B cell (primary cell): ENCODE data around the gene EXOC5. TPM values are rescaled to one million over a fixed set of nuclear protein-coding genes. Genes with fewer than 3 reads are reported as not detected.

ENCODE experiments used
- ATAC-seq: fragments of 200-7000 bp; cut with Tn5 transposase; one replicate; pipeline ENCODE4 v1.10.0; 2021; ENCODE audit warnings: low read depth, mild to moderate bottlenecking, moderate number of reproducible peaks, moderate library complexity
- CTCF ChIA-PET: fragments of 350-600 bp; sonication (Branson Sonifier 250); formaldehyde crosslinking; loops from one replicate; lab custom pipeline; 2021; ENCODE audit warnings: antibody characterized with exemption, inconsistent platforms; lab: Charles Lee
- POLR2A ChIA-PET: fragments of 350-600 bp; sonication (Branson Sonifier 250); formaldehyde crosslinking; loops from one replicate; lab custom pipeline; 2021; ENCODE audit warnings: antibody characterized with exemption; lab: Charles Lee
- DNase-seq: peaks from one replicate; pipeline ENCODE4 v3.0.0; 2013
- H2AFZ ChIP-seq: 2 replicates; pipeline ENCODE4 v1.6.1; 2012; ENCODE audit warnings: mild to moderate bottlenecking, low read depth, low read length; ENCODE audit not compliant: insufficient read depth, poor library complexity, severe bottlenecking
- H3K27ac ChIP-seq, 2 donors: 1 replicate in 1 of 2; 2 replicates in 1 of 2; pipeline ENCODE4 v1.5.1; 2012 to 2013; ENCODE audit warnings: low read length in 2 of 2, mild to moderate bottlenecking in 2 of 2, moderate library complexity in 1 of 2
- H3K27me3 ChIP-seq, 4 experiments: fragments of 200-600 bp in 1 of 4; sonication (generic) in 1 of 4; replicated peaks in 1 of 4; 1 replicate in 2 of 4; 2 replicates in 2 of 4; pipeline versions ENCODE4 v1.6.1 to v1.7.0; 2013 to 2016; ENCODE audit warnings: low read length in 3 of 4, mild to moderate bottlenecking in 2 of 4, mixed read lengths in 1 of 4, moderate library complexity in 1 of 4; ENCODE audit not compliant: insufficient read depth in 4 of 4, control insufficient read depth in 3 of 4; ENCODE audit errors: control extremely low read depth in 1 of 4
- H3K36me3 ChIP-seq, 2 experiments: replicated peaks in 1 of 2; 1 replicate in 1 of 2; 2 replicates in 1 of 2; pipeline versions ENCODE4 v1.6.1 to v1.7.1; 2013; ENCODE audit warnings: low read length in 1 of 2; ENCODE audit not compliant: insufficient read depth in 2 of 2, control insufficient read depth in 1 of 2; ENCODE audit errors: control extremely low read depth in 1 of 2, extremely low read depth in 1 of 2
- H3K4me1 ChIP-seq, 2 donors: fragments of 200-600 bp in 1 of 2; sonication (generic) in 1 of 2; 1 replicate in 1 of 2; 2 replicates in 1 of 2; pipeline versions ENCODE4 v1.5.1 to v1.6.1; 2013 to 2017; ENCODE audit warnings: low read length in 2 of 2; ENCODE audit not compliant: control insufficient read depth in 2 of 2, insufficient read depth in 2 of 2
- H3K4me2 ChIP-seq: replicated peaks from 2 replicates; pipeline ENCODE3; 2012; ENCODE audit warnings: mild to moderate bottlenecking, low read depth, low read length; ENCODE audit not compliant: poor library complexity, severe bottlenecking
- H3K4me3 ChIP-seq, 5 experiments: fragments of 200-600 bp in 1 of 5; sonication (generic) in 1 of 5; 1 replicate in 3 of 5; 2 replicates in 2 of 5; pipeline versions ENCODE4 v1.5.1 to v1.7.0; 2011 to 2016; ENCODE audit warnings: low read length in 4 of 5, mild to moderate bottlenecking in 4 of 5, low read depth in 2 of 5, control low read depth in 1 of 5, moderate library complexity in 1 of 5; ENCODE audit not compliant: insufficient read depth in 1 of 5; ENCODE audit errors: control extremely low read depth in 1 of 5, extremely low read depth in 1 of 5
- H3K79me2 ChIP-seq: fragments of 200-600 bp; sonication (generic); one replicate; pipeline ENCODE4 v1.6.0; 2016; ENCODE audit warnings: low read length; ENCODE audit not compliant: control insufficient read depth, insufficient read depth
- H3K9ac ChIP-seq: fragments of 200-600 bp; sonication (generic); 2 replicates; pipeline ENCODE4 v1.6.1; 2017; ENCODE audit warnings: mild to moderate bottlenecking, low read length, moderate library complexity
- H3K9me3 ChIP-seq, 3 donors: one replicate each; pipeline versions ENCODE4 v1.6.1 to v1.7.1; 2013; ENCODE audit warnings: low read length in 2 of 3; ENCODE audit not compliant: control insufficient read depth in 2 of 3, insufficient read depth in 1 of 3; ENCODE audit errors: control extremely low read depth in 1 of 3
- H4K20me1 ChIP-seq: 2 replicates; pipeline ENCODE4 v1.6.0; 2012; ENCODE audit warnings: mild to moderate bottlenecking, low read length; ENCODE audit not compliant: insufficient read depth, control insufficient read depth, poor library complexity, severe bottlenecking
- H3K27ac Mint-ChIP-seq: one replicate; pipeline ENCODE4 v1.8.0; 2021; ENCODE audit warnings: mixed read lengths
- H3K27me3 Mint-ChIP-seq: one replicate; pipeline ENCODE4 v1.8.0; 2021; ENCODE audit warnings: mixed read lengths
- H3K4me1 Mint-ChIP-seq: one replicate; pipeline ENCODE4 v1.8.0; 2021; ENCODE audit warnings: mixed read lengths
- H3K4me3 Mint-ChIP-seq: one replicate; pipeline ENCODE4 v1.8.0; 2021; ENCODE audit warnings: mixed read lengths
- H3K9me3 Mint-ChIP-seq: one replicate; pipeline ENCODE4 v1.8.0; 2022; ENCODE audit warnings: mixed read lengths; ENCODE audit not compliant: insufficient read depth
- CTCF ChIP-seq: fragments of 200-600 bp; IDR thresholded peaks from one replicate; pipeline ENCODE4 v1.8.0; 2022; ENCODE audit warnings: antibody characterized with exemption, mild to moderate bottlenecking
- EZH2 ChIP-seq: IDR thresholded peaks from 2 replicates; pipeline ENCODE4 v1.6.1; 2012; ENCODE audit warnings: borderline replicate concordance, low read depth, mild to moderate bottlenecking, moderate library complexity, low read length; ENCODE audit not compliant: insufficient read depth, poor library complexity, severe bottlenecking
- WGBS: methylation state at CpG from one replicate; pipeline ENCODE4 v1.1.5; 2013; ENCODE audit warnings: missing lambda C conversion rate; ENCODE audit not compliant: insufficient coverage; 5-methylcytosine and 5-hydroxymethylcytosine counted together
- intact Hi-C: fragments of 100-400 bp; cut with micrococcal nuclease; formaldehyde crosslinking; loops from one replicate; pipeline ENCODE4 v1.10.0; 2022
- polyA plus RNA-seq: library from polyadenylated mRNA; depleted of rRNA; stranded (reverse); fragments of >200 nt; gene quantifications from 2 replicates; pipeline ENCODE4 v1.2.3, GENCODE V29; 2012
- total RNA-seq, 2 donors: library from RNA; stranded (reverse); fragments of 120-200 nt in 1 of 2; gene quantifications; 1 replicate in 1 of 2; 2 replicates in 1 of 2; pipeline versions ENCODE4 v1.2.3 to v1.2.4, GENCODE V29; 2013 to 2022

The EXOC5 gene
- total and polyA plus RNA-seq, 2 donors (not counting 1 experiment from before 2014, with no cell fraction given): 5.4 to 60.0 TPM

- 22% methylated on average over 4 of the region's 5 CpGs for WGBS
- H3K27ac ChIP-seq: no peak overlapping the region
- no peaks in the 10 kb centered on the region for H3K9me3 ChIP-seq
- no peak overlapping the region for H3K9ac ChIP-seq
- no peaks in the 10 kb centered on the region for H4K20me1 ChIP-seq
- H3K4me1 ChIP-seq: no peaks in the 10 kb centered on the region
- ATAC-seq: no peak
- POLR2A ChIA-PET: no interaction called here
- no peak overlapping the region for H3K4me3 Mint-ChIP-seq
- no peak overlapping the region for H3K27ac Mint-ChIP-seq
- intact Hi-C loops: no loop called here
- H3K4me3 ChIP-seq: no peak overlapping the region
- no peak overlapping the region for H3K4me2 ChIP-seq
- H3K4me1 Mint-ChIP-seq: no peaks in the 10 kb centered on the region
- H3K79me2 ChIP-seq: no peaks in the 10 kb centered on the region
- no peaks in the 10 kb centered on the region for H3K9me3 Mint-ChIP-seq
- DNase-seq: no peak
- H3K27me3 Mint-ChIP-seq: peaks cover 12% of the 10 kb centered on the region
- peaks cover 0 to 6% (median 2%) of the 10 kb centered on the region in 4 experiments for H3K27me3 ChIP-seq
- no peak for TF ChIP-seq CTCF
- CTCF ChIA-PET: interaction anchor here (0.5 kb wide), 1 partner anchor 706 kb away, joined by 3 read pairs; no protein-coding TSS in a partner anchor
- no peaks in the 10 kb centered on the region for H3K36me3 ChIP-seq
- no peak overlapping the region for H2AFZ ChIP-seq
Observed at GRCh38 chr14:57182760-57183503, 85.8 kb downstream of the EXOC5 start.

GRCh38 chr14:57179273-57179672, 89.4 kb downstream of the EXOC5 start:
- H3K4me1 ChIP-seq: no peaks in the 10 kb centered on the region
- no peak overlapping the region for H3K4me3 ChIP-seq
- no peaks in the 10 kb centered on the region for H4K20me1 ChIP-seq
- intact Hi-C loops: no loop called here
- ATAC-seq (no peak), DNase-seq (no peak)
- POLR2A ChIA-PET: no interaction called here
- Mint-ChIP-seq H3K9me3 (no peaks in the 10 kb centered on the region), H3K27ac (no peak overlapping the region), H3K4me3 (no peak overlapping the region), H3K27me3 (peaks cover 18% of the 10 kb centered on the region), H3K4me1 (no peaks in the 10 kb centered on the region)
- CTCF ChIA-PET: no interaction called here
- H3K79me2 ChIP-seq: no peaks in the 10 kb centered on the region
- H3K9ac ChIP-seq: no peak overlapping the region
- no peaks in the 10 kb centered on the region for H3K36me3 ChIP-seq
- no peak overlapping the region for H3K4me2 ChIP-seq
- 76% methylated on average over 4 of the region's 4 CpGs for WGBS
- no peak for TF ChIP-seq EZH2
- TF ChIP-seq CTCF: no peak
- H2AFZ ChIP-seq: no peak overlapping the region
- no peak overlapping the region for H3K27ac ChIP-seq
- H3K9me3 ChIP-seq: no peaks in the 10 kb centered on the region
- H3K27me3 ChIP-seq: peaks cover 0 to 12% (median 2%) of the 10 kb centered on the region in 4 experiments
